GM19238 (cell line): ENCODE results near the gene FBXO4.

Experiments
- DNase-seq: peaks from one replicate; pipeline ENCODE4 v3.0.0; 2011; ENCODE audit warnings: low spot score; ENCODE audit not compliant: insufficient read length

Gene FBXO4

GRCh38 chr5:41924872-41925554 is at the start of gene FBXO4:
TSS of gene FBXO4 (plus strand) at chr5:41925281. CDS start at chr5:41925310, 29 bp downstream.
- DNase-seq: peak; percentile 61

GRCh38 chr5:41876678-41877077 is 48.4 kb upstream of the FBXO4 start:
- no peak for DNase-seq

GRCh38 chr5:41877408-41877807 is 47.7 kb upstream of the FBXO4 start:
- DNase-seq: no peak

GRCh38 chr5:41878173-41878572 is 46.9 kb upstream of the FBXO4 start:
- no peak for DNase-seq

GRCh38 chr5:41878643-41879478 is 46.2 kb upstream of the FBXO4 start:
- DNase-seq: no peak

GRCh38 chr5:41882765-41883164 is 42.3 kb upstream of the FBXO4 start:
- DNase-seq: no peak

GRCh38 chr5:41883243-41883642 is 41.8 kb upstream of the FBXO4 start:
- DNase-seq: no peak

- no peak for DNase-seq
Observed at GRCh38 chr5:41883936-41884335, 41.1 kb upstream of the FBXO4 start.

- no peak for DNase-seq
Observed at GRCh38 chr5:41885286-41885685, 39.8 kb upstream of the FBXO4 start.

- no peak for DNase-seq
Observed at GRCh38 chr5:41891066-41891707, 33.9 kb upstream of the FBXO4 start.

GRCh38 chr5:41892031-41892430 is 33.0 kb upstream of the FBXO4 start:
- no peak for DNase-seq

- no peak for DNase-seq
Observed at GRCh38 chr5:41893074-41893851, 31.8 kb upstream of the FBXO4 start.

GRCh38 chr5:41896230-41896629 is 28.9 kb upstream of the FBXO4 start:
- no peak for DNase-seq

- DNase-seq: no peak
Observed at GRCh38 chr5:41903382-41903891, 21.6 kb upstream of the FBXO4 start.

GRCh38 chr5:41903892-41904799 is 20.9 kb upstream of the FBXO4 start, which contains the start of gene RIMOC1:
TSS of gene RIMOC1 (plus strand) at chr5:41904344. CDS start at chr5:41904368, 24 bp downstream.
- peak; percentile 83 for DNase-seq

GRCh38 chr5:41906151-41906550 is 18.9 kb upstream of the FBXO4 start:
- DNase-seq: no peak

GRCh38 chr5:41908374-41909079 is 16.6 kb upstream of the FBXO4 start:
- no peak for DNase-seq

- DNase-seq: no peak
Observed at GRCh38 chr5:41918105-41918504, 7.0 kb upstream of the FBXO4 start.

- no peak for DNase-seq
Observed at GRCh38 chr5:41921166-41921565, 3.9 kb upstream of the FBXO4 start.
